Activated T-helper 1 cell treated with anti-CD3 and anti-CD28 coated beads, Interleukin-12 subunit alpha, Interleukin-12 subunit beta, Interleukin-2, Interleukin-4 antibody, amounts not matched to agents 30 ng/mL and 10 ng/mL and 1 ng/mL, durations not matched to agents 14 hours and 24 hours and 36 hours (primary cell): ENCODE results near the gene HOXA7. TPM values are rescaled to one million over a fixed set of nuclear protein-coding genes. Genes with fewer than 3 reads are reported as not detected.
A peak's percentile ranks its signal among the peaks of the same experiment; 100 is the strongest.

Experiments used
- DNase-seq: peaks from one replicate; pipeline ENCODE4 v3.0.0; 2021; ENCODE audit warnings: low spot score
- H3K27ac Mint-ChIP-seq: one replicate; pipeline ENCODE4 v1.8.0; 2021; ENCODE audit warnings: mild to moderate bottlenecking, mixed read lengths
- H3K27me3 Mint-ChIP-seq: one replicate; pipeline ENCODE4 v1.8.0; 2022; ENCODE audit warnings: mild to moderate bottlenecking, moderate library complexity, mixed read lengths; ENCODE audit not compliant: insufficient read depth
- H3K36me3 Mint-ChIP-seq: one replicate; pipeline ENCODE4 v1.8.0; 2021; ENCODE audit warnings: low read depth, mixed read lengths
- H3K4me1 Mint-ChIP-seq: one replicate; pipeline ENCODE4 v1.8.0; 2021; ENCODE audit warnings: low read depth, mixed read lengths
- H3K4me3 Mint-ChIP-seq: one replicate; pipeline ENCODE4 v1.8.0; 2021; ENCODE audit warnings: mild to moderate bottlenecking, moderate library complexity, mixed read lengths
- H3K9me3 Mint-ChIP-seq: one replicate; pipeline ENCODE4 v1.8.0; 2021; ENCODE audit warnings: mixed read lengths
- intact Hi-C: fragments of 100-400 bp; cut with micrococcal nuclease; formaldehyde crosslinking; loops from one replicate; pipeline ENCODE4 v1.15.1; 2024
- total RNA-seq: library from RNA; stranded (reverse); gene quantifications from 2 replicates; pipeline ENCODE4 v1.2.3, GENCODE V29; 2022

The HOXA7 gene
- total RNA-seq, 1 donor from 2014 or later: not detected

DNA sequence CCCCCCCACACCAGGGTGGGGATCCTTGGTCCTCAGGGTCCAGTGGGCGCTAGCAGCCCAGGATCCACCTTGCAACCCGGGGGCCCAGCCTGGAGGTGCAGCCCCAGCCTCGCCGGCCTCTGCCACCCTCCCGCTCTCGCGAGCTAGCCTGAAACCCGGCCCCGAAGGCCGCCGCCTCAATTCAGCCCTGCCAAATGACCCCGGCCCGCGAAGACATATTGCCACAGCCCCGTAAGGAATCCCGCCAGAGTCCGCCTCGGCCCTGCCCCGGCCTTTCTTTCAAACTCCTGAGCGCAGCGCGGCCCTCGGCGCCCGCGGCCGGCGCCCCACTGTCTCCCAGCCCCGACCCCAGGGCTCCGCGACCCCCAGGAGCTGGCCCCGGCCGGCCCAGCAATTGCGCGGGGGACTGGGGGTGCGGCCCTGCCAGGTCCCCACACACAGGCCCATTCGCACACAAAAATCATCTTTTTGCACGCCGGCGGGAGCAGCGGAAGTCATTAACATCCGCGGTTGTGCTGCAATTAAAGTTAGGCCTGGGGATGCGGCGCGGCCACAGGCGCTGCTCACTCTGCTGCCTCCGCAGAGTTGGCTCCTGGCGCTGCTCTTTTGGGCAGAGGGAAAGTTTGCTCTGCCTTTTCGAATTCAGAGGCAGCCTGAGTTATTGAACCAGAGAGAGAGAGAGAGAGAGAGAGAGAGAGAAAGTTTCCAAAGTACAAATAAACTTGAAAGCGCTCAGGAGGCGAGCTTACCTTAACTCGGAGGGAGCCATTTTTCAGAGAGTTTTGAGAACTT lies 16.9 kb downstream of the HOXA7 start:
- Mint-ChIP-seq H3K4me3 (no peak overlapping the region), H3K27ac (no peak overlapping the region), H3K36me3 (no peaks in the 10 kb centered on the region), H3K4me1 (peaks cover 19% of the 10 kb centered on the region), H3K27me3 (peaks cover 22% of the 10 kb centered on the region), H3K9me3 (no peaks in the 10 kb centered on the region)
- no peak for DNase-seq
- intact Hi-C loops: no loop called here

DNA sequence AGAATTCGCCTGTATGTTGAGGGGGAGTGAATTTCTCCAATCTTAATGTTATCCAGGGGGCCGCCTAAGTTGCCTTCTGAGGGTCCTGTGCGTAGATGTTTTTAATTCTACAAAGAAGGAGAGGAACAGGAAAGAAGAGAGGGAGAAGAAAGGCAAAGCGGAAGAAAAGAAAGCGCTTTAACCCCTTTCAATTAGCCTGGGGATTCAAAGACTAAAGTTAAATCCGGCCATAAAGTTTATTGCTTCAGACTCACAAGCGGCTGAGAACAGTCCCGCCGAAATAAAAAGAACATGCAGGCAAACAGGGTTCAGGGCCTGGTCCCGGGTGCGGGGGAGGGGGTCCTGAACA lies 17.5 kb downstream of the HOXA7 start:
- no peaks in the 10 kb centered on the region for H3K9me3 Mint-ChIP-seq
- intact Hi-C loops: no loop called here
- no peak overlapping the region for H3K27ac Mint-ChIP-seq
- no peak overlapping the region for H3K4me3 Mint-ChIP-seq
- H3K4me1 Mint-ChIP-seq: peaks cover 25% of the 10 kb centered on the region
- no peaks in the 10 kb centered on the region for H3K36me3 Mint-ChIP-seq
- no peak for DNase-seq
- H3K27me3 Mint-ChIP-seq: peaks cover 25% of the 10 kb centered on the region

- peaks cover 27% of the 10 kb centered on the region for H3K27me3 Mint-ChIP-seq
- no peaks in the 10 kb centered on the region for H3K9me3 Mint-ChIP-seq
- no peak overlapping the region for H3K4me3 Mint-ChIP-seq
- H3K36me3 Mint-ChIP-seq: no peaks in the 10 kb centered on the region
- DNase-seq: no peak
- H3K4me1 Mint-ChIP-seq: peaks cover 28% of the 10 kb centered on the region
- intact Hi-C loops: no loop called here
- no peak overlapping the region for H3K27ac Mint-ChIP-seq
Observed at GRCh38 chr7:27138472-27138871, 18.0 kb downstream of the HOXA7 start.

GRCh38 chr7:27137640-27138315 lies 18.7 kb downstream of the HOXA7 start:
- no peak overlapping the region for H3K4me3 Mint-ChIP-seq

DNA sequence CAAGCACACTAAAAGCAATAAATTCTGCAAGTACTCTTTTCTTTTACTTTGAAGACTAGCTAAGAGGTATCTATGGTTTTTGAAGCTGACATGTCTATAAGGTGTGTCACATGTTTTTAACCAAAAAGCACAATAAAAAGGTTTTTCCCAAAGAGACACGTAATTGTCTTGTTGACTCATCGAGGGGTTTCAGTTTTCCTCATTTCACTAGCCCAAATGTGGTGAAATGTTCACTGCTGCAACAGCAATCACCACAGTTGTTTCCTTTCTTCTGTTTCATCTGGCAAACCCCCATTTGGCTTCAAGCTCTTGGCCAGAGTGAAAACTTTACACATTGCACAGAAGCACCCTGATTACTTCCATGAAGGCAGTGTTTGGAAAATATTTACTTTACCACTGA lies 22.1 kb downstream of the HOXA7 start:
- Mint-ChIP-seq H3K27me3 (peaks cover 36% of the 10 kb centered on the region), H3K9me3 (no peaks in the 10 kb centered on the region), H3K36me3 (peaks cover 3% of the 10 kb centered on the region), H3K4me3 (peak overlapping the region; percentile 56), H3K4me1 (peaks cover 33% of the 10 kb centered on the region), H3K27ac (peak overlapping the region; percentile 30)
- intact Hi-C loops: loop anchor here (1.0 to 5.0 kb wide), 5 partner anchors 16 to 1018 kb away; partner anchors contain the start of gene SKAP2
- DNase-seq: no peak

More at GRCh38 chr7:27137640-27138315, 18.7 kb downstream of the HOXA7 start:
- H3K9me3 Mint-ChIP-seq: no peaks in the 10 kb centered on the region
- peaks cover 33% of the 10 kb centered on the region for H3K27me3 Mint-ChIP-seq
- peaks cover 3% of the 10 kb centered on the region for H3K36me3 Mint-ChIP-seq
- no peak overlapping the region for H3K27ac Mint-ChIP-seq
- H3K4me1 Mint-ChIP-seq: peaks cover 33% of the 10 kb centered on the region
- no peak for DNase-seq
- intact Hi-C loops: no loop called here

DNA sequence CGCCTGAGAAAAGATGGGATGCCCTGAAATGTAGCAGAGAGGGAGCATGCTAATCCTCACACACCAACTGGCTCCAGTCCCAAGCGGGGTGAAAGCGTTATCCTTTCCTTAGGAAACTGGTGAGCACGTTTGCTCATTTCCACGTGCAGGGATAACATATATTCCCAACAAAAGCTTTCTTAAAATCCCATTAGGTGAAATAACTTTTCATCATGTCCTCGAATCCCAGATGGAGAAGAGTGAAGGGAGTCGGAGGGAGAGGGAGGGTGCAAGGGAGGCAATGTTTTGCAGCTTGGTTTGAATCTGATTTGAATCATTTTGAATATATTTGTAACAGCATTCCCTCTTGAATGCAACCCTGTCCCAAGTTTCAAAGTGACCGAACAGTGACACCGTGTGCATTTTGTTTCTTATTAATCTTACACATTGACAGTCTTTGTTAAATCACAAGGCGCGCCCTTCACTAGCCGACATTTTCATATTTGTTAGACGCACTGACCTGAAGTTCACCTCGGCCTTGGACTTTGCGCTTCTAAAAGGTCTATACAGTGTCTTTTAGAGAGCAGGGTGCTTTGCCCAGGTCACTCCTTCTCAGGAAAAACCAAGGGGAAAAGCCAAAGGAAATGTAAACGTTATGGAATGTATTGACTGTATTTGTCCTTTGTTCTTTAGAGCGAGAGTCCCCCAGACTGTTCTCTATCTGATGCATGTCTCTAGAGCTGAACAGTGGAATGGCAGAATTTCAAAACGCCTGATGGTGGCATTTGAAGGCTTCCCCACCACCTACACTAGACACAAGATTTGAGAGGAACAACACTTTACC lies 22.9 kb downstream of the HOXA7 start:
- Mint-ChIP-seq H3K4me1 (peaks cover 33% of the 10 kb centered on the region), H3K27ac (peak overlapping the region; percentile 31), H3K4me3 (peak overlapping the region; percentile 20), H3K9me3 (no peaks in the 10 kb centered on the region), H3K36me3 (peaks cover 3% of the 10 kb centered on the region), H3K27me3 (peaks cover 38% of the 10 kb centered on the region)
- DNase-seq: no peak
- intact Hi-C loops: loop anchor here (1.0 to 5.0 kb wide), 5 partner anchors 17 to 1019 kb away; partner anchors contain the start of gene SKAP2

DNA sequence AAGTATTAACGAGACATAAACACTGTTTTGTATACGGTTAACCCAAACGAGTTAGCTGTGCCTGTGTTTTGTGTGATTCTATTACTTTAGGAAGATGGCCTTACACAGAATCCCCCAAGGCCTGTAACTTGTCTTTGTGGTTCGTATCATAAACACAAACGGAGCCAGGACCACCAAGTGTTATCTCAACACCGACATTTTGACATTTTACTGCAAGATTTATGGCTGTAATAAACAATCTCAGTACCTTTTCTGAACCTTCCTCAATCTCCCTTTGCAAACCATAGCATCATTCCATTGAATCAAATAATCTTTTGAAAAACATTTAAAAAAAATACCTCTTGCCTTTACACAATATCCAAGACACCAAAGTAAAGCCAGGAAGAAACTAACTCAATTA lies 23.5 kb downstream of the HOXA7 start:
- Mint-ChIP-seq H3K36me3 (peaks cover 3% of the 10 kb centered on the region), H3K27ac (no peak overlapping the region), H3K27me3 (peaks cover 39% of the 10 kb centered on the region), H3K4me3 (no peak overlapping the region), H3K9me3 (no peaks in the 10 kb centered on the region), H3K4me1 (peaks cover 33% of the 10 kb centered on the region)
- intact Hi-C loops: loop anchor here (5.0 kb wide), 1 partner anchor 1019 kb away; no protein-coding TSS in a partner anchor
- DNase-seq: no peak

DNA sequence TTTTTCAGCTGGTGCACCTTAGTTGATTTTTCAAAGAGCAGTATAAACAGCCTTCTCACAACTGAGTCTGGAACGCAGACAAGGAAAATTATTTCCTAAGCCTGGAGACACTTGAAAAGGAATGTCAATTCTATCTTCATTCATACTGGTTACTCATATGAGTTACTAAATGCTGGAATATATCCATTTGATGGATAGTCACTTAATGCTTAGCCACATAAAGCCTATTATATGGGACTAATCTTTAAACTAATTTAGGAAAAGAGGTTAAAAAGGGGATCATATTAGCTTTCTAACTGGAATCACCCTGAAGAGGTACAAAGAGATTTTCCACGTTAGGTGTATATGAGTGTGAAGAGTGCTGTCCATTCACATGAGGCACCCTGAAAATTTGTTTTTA lies 24.3 kb downstream of the HOXA7 start:
- H3K36me3 Mint-ChIP-seq: peaks cover 3% of the 10 kb centered on the region
- H3K4me1 Mint-ChIP-seq: peaks cover 33% of the 10 kb centered on the region
- H3K27me3 Mint-ChIP-seq: peaks cover 46% of the 10 kb centered on the region
- no peak overlapping the region for H3K4me3 Mint-ChIP-seq
- intact Hi-C loops: loop anchor here (5.0 kb wide), 1 partner anchor 1020 kb away; no protein-coding TSS in a partner anchor
- H3K9me3 Mint-ChIP-seq: no peaks in the 10 kb centered on the region
- H3K27ac Mint-ChIP-seq: no peak overlapping the region
- no peak for DNase-seq

GRCh38 chr7:27131390-27131819 lies 25.1 kb downstream of the HOXA7 start:
- peaks cover 49% of the 10 kb centered on the region for H3K27me3 Mint-ChIP-seq
- peaks cover 3% of the 10 kb centered on the region for H3K36me3 Mint-ChIP-seq
- intact Hi-C loops: loop anchor here (5.0 kb wide), 1 partner anchor 1021 kb away; no protein-coding TSS in a partner anchor
- H3K27ac Mint-ChIP-seq: no peak overlapping the region
- peak overlapping the region; percentile 33 for H3K4me3 Mint-ChIP-seq
- H3K9me3 Mint-ChIP-seq: no peaks in the 10 kb centered on the region
- DNase-seq: no peak
- H3K4me1 Mint-ChIP-seq: peaks cover 33% of the 10 kb centered on the region

DNA sequence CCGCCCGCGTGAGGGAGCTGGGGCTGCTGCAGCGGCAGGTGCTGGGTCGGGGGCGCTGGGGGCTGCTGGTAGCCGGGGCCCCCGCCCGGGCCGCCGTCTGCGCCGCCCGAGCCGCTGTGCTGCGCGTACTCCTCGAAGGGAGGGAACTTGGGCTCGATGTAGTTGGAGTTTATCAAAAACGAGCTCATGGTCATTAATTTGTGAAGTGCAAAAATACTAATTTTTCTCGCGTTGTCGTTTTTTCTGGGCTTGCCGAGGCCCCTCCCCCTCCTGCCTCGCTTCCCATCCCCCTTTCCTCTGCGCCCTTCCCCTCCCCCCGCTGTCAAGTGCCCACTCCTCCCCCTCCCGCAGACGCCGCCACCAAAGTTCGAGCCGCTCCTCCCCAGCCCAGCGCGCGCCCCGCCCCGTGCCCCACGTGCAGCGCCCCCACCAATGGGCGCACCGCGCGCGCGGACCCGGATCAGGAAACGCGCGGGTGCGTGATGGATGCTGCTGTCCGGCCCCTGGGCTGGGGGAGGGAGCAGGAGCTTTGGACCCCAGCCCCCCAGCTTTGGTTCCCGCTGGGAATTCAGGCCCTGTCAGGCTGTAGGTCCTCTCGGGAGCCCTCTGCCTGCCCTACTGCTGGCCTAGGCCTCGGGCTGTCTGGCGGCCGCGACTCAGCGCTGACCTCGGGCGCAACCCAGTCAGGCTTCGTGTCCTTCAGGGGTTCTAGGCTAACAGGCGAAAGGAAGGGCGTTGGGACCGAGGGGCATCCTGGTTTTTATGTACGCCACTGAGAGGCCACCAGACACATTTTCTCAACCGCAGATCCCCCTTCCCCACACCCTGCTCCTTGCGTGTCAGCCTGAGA lies 25.7 kb downstream of the HOXA7 start, which contains the start of gene HOXA4:
Gene HOXA4 (minus strand): TSS at position 218 of the 850 bp plus-strand sequence. CDS start 24 bp downstream, at position 194.
- Mint-ChIP-seq H3K36me3 (peaks cover 3% of the 10 kb centered on the region), H3K27ac (no peak within 1 kb of the TSS), H3K4me1 (peaks cover 27% of the 10 kb centered on the region), H3K27me3 (peaks cover 51% of the 10 kb centered on the region), H3K4me3 (peak within 1 kb of the TSS; percentile 51), H3K9me3 (no peaks in the 10 kb centered on the region)
- intact Hi-C loops: loop anchor here (5.0 kb wide), 1 partner anchor 1022 kb away; no protein-coding TSS in a partner anchor
- DNase-seq: peak; percentile 67

- Mint-ChIP-seq H3K4me3 (peak overlapping the region; percentile 15), H3K36me3 (peaks cover 3% of the 10 kb centered on the region), H3K9me3 (no peaks in the 10 kb centered on the region), H3K4me1 (peaks cover 19% of the 10 kb centered on the region), H3K27ac (no peak overlapping the region), H3K27me3 (peaks cover 53% of the 10 kb centered on the region)
- DNase-seq: no peak
- intact Hi-C loops: loop anchor here (5.0 kb wide), 1 partner anchor 1022 kb away; no protein-coding TSS in a partner anchor
Observed at GRCh38 chr7:27129729-27130539, 26.5 kb downstream of the HOXA7 start.
